Calu3 (cell line): ENCODE measurements around the gene GPR157. TPM values are rescaled to one million over a fixed set of nuclear protein-coding genes. Genes with fewer than 3 reads are reported as not detected.

ENCODE experiments used
- Bru-seq: library from RNA; stranded (reverse); fragments of 400-500 nt; gene quantifications from one replicate; lab custom pipeline; 2021; lab: Mats Ljungman, UMichigan
- BruChase-seq, 2 experiments: library from RNA; stranded (reverse); fragments of 400-500 nt; gene quantifications; one replicate each; lab custom pipeline; 2021; lab: Mats Ljungman, UMichigan
- BruUV-seq: library from RNA; stranded (reverse); fragments of 400-500 nt; replicated peaks from 2 replicates; lab custom pipeline; 2021; lab: Mats Ljungman, UMichigan
- CTCF ChIA-PET: fragments of 300-600 bp; sonication (Branson Sonifier 250); formaldehyde crosslinking; loops from one replicate; lab custom pipeline; 2022; ENCODE audit warnings: antibody characterized with exemption; lab: Charles Lee
- DNase-seq: peaks from one replicate; pipeline ENCODE4 v3.0.0; 2022
- H3K27ac Mint-ChIP-seq: one replicate; pipeline ENCODE4 v1.8.0; 2022; ENCODE audit warnings: mixed read lengths; ENCODE audit not compliant: unreplicated experiment
- H3K27me3 Mint-ChIP-seq: one replicate; pipeline ENCODE4 v1.8.0; 2022; ENCODE audit warnings: mixed read lengths; ENCODE audit not compliant: unreplicated experiment
- H3K36me3 Mint-ChIP-seq: one replicate; pipeline ENCODE4 v1.8.0; 2022; ENCODE audit warnings: mild to moderate bottlenecking, moderate library complexity, mixed read lengths; ENCODE audit not compliant: insufficient read depth, unreplicated experiment
- H3K4me1 Mint-ChIP-seq: one replicate; pipeline ENCODE4 v1.8.0; 2022; ENCODE audit warnings: mild to moderate bottlenecking, low read depth, mixed read lengths; ENCODE audit not compliant: unreplicated experiment
- H3K4me3 Mint-ChIP-seq: one replicate; pipeline ENCODE4 v1.8.0; 2022; ENCODE audit warnings: mild to moderate bottlenecking, low read depth, moderate library complexity, mixed read lengths; ENCODE audit not compliant: unreplicated experiment
- H3K9me3 Mint-ChIP-seq: one replicate; pipeline ENCODE4 v1.8.0; 2022; ENCODE audit warnings: low read depth, mixed read lengths; ENCODE audit not compliant: unreplicated experiment
- CTCF ChIP-seq: fragments of 200-600 bp; IDR thresholded peaks from one replicate; pipeline ENCODE4 v1.8.0; 2022; ENCODE audit warnings: antibody characterized with exemption; ENCODE audit not compliant: unreplicated experiment
- intact Hi-C: fragments of 100-400 bp; cut with micrococcal nuclease; formaldehyde crosslinking; loops from one replicate; pipeline ENCODE4 v1.10.0; 2022; ENCODE audit not compliant: unreplicated experiment
- long read RNA-seq: library from polyadenylated mRNA; stranded (forward); transcript quantifications from one replicate; pipeline ENCODE4 v2.0.0, GENCODE V29; 2022
- total RNA-seq: library from RNA; stranded (reverse); gene quantifications from 2 replicates; pipeline ENCODE4 v1.2.3, GENCODE V29; 2022

GPR157 gene
- total RNA-seq: 5.4 and 12.5 TPM in 2 replicates
- percentile 46 among the genes with signal in this experiment for Bru-seq, nascent RNA
- percentile 41 among the genes with signal in this experiment for BruChase-seq, experiment 1, labeled RNA remaining after a 6-hour chase
- percentile 49 among the genes with signal in this experiment for BruChase-seq, experiment 2, labeled RNA remaining after a 2-hour chase
- long read RNA-seq, partial matches to known transcripts: 0 of 2 reads
- long read RNA-seq, other reads (novel, unspliced or antisense): 2 of 2 reads

- H3K27me3 Mint-ChIP-seq: no peaks in the 10 kb centered on the region
- BruUV-seq: no TSS peak
- CTCF ChIA-PET: interaction anchor here (0.5 to 2.3 kb wide), 4 partner anchors 8 to 541 kb away, joined by 3 to 12 read pairs (median 6); no protein-coding TSS in a partner anchor
- peak; percentile 84 for DNase-seq
- H3K27ac Mint-ChIP-seq: peak within 1 kb of the TSS; percentile 78
- H3K36me3 Mint-ChIP-seq: peaks cover 19% of the 10 kb centered on the region
- peak within 1 kb of the TSS; percentile 93 for H3K4me3 Mint-ChIP-seq
- H3K9me3 Mint-ChIP-seq: no peaks in the 10 kb centered on the region
- peaks cover 8% of the 10 kb centered on the region for H3K4me1 Mint-ChIP-seq
- intact Hi-C loops: no loop called here
- no peak for TF ChIP-seq CTCF
Observed at GRCh38 chr1:9128520-9129265, at the start of gene GPR157. TSS of gene GPR157 (minus strand) at chr1:9129102. CDS start at chr1:9129027, 75 bp downstream.

GRCh38 chr1:9174762-9175161, 45.9 kb upstream of the GPR157 start:
- Mint-ChIP-seq H3K27me3 (no peaks in the 10 kb centered on the region), H3K36me3 (no peaks in the 10 kb centered on the region), H3K27ac (no peak overlapping the region), H3K4me3 (no peak overlapping the region), H3K9me3 (no peaks in the 10 kb centered on the region), H3K4me1 (peaks cover 24% of the 10 kb centered on the region)
- BruUV-seq: no TSS peak
- CTCF ChIA-PET: no interaction called here
- no peak for DNase-seq
- no peak for TF ChIP-seq CTCF
- intact Hi-C loops: no loop called here

GRCh38 chr1:9174243-9174642, 45.3 kb upstream of the GPR157 start:
- H3K36me3 Mint-ChIP-seq: no peaks in the 10 kb centered on the region
- H3K4me3 Mint-ChIP-seq: no peak overlapping the region
- CTCF ChIA-PET: no interaction called here
- no peaks in the 10 kb centered on the region for H3K9me3 Mint-ChIP-seq
- H3K27me3 Mint-ChIP-seq: no peaks in the 10 kb centered on the region
- DNase-seq: no peak
- H3K27ac Mint-ChIP-seq: no peak overlapping the region
- BruUV-seq: no TSS peak
- intact Hi-C loops: no loop called here
- TF ChIP-seq CTCF: no peak
- H3K4me1 Mint-ChIP-seq: peaks cover 23% of the 10 kb centered on the region

- no peak for DNase-seq
- no peak overlapping the region for H3K27ac Mint-ChIP-seq
- no peaks in the 10 kb centered on the region for H3K9me3 Mint-ChIP-seq
- CTCF ChIA-PET: no interaction called here
- no peaks in the 10 kb centered on the region for H3K27me3 Mint-ChIP-seq
- H3K36me3 Mint-ChIP-seq: peaks cover 3% of the 10 kb centered on the region
- intact Hi-C loops: no loop called here
- TF ChIP-seq CTCF: no peak
- peaks cover 32% of the 10 kb centered on the region for H3K4me1 Mint-ChIP-seq
- H3K4me3 Mint-ChIP-seq: no peak overlapping the region
- no TSS peak for BruUV-seq
Observed at GRCh38 chr1:9169601-9170137, 40.8 kb upstream of the GPR157 start.
